HepG2 (cell line): ENCODE measurements around the gene FBXO24. TPM values are rescaled to one million over a fixed set of nuclear protein-coding genes. Genes with fewer than 3 reads are reported as not detected.
A peak's percentile ranks its signal among the peaks of the same experiment; 100 is the strongest.

ENCODE experiments used
- ATAD3A ChIP-seq: sonication (generic); formaldehyde crosslinking; IDR thresholded peaks from 2 replicates; pipeline ENCODE4 v1.4.0; 2020; ENCODE audit warnings: missing genetic modification reagents
- CREBL2 ChIP-seq: sonication (generic); formaldehyde crosslinking; IDR thresholded peaks from 2 replicates; pipeline ENCODE4 v1.8.1; 2023; ENCODE audit warnings: missing genetic modification reagents, mild to moderate bottlenecking, borderline replicate concordance
- DNMT3B ChIP-seq: conservative IDR thresholded peaks from 2 replicates; pipeline ENCODE4 v1.6.1; 2016; ENCODE audit warnings: missing biosample characterization, control low read depth
- E2F2 ChIP-seq: sonication (generic); formaldehyde crosslinking; IDR thresholded peaks from 2 replicates; pipeline ENCODE4 v1.4.0; 2020; ENCODE audit warnings: missing genetic modification reagents, borderline replicate concordance
- EZH2 ChIP-seq: conservative IDR thresholded peaks from 2 replicates; pipeline ENCODE4 v1.6.1; 2012; ENCODE audit warnings: mild to moderate bottlenecking, low read depth, low read length, moderate library complexity
- FIP1L1 ChIP-seq: fragments of 200-400 bp; formaldehyde crosslinking; IDR thresholded peaks from 2 replicates; pipeline ENCODE4 v1.6.1; 2018; ENCODE audit warnings: low read depth, mild to moderate bottlenecking, low read length, moderate library complexity, borderline replicate concordance; ENCODE audit not compliant: insufficient read depth
- JDP2 ChIP-seq: sonication (generic); formaldehyde crosslinking; IDR thresholded peaks from 2 replicates; pipeline ENCODE4 v1.8.1; 2022; ENCODE audit warnings: missing genetic modification reagents, borderline replicate concordance
- KDM3A ChIP-seq: IDR thresholded peaks from 2 replicates; pipeline ENCODE4 v1.6.1; 2018; ENCODE audit warnings: low read depth, missing compliant biosample characterization
- MAZ ChIP-seq, 2 experiments: sonication (generic) in 1 of 2; formaldehyde crosslinking in 1 of 2; IDR thresholded peaks; 2 replicates each; pipeline versions ENCODE4 v1.5.0 to v1.6.1; 2012 to 2020; ENCODE audit warnings: low read depth in 2 of 2, mild to moderate bottlenecking in 2 of 2, borderline replicate concordance in 1 of 2, improper control_type of control experiment in 1 of 2, low read length in 1 of 2, missing genetic modification reagents in 1 of 2, moderate library complexity in 1 of 2
- MIER2 ChIP-seq: IDR thresholded peaks from 2 replicates; pipeline ENCODE4 v1.6.1; 2016; ENCODE audit warnings: missing biosample characterization, missing genetic modification reagents
- PHF20 ChIP-seq: sonication (generic); formaldehyde crosslinking; IDR thresholded peaks from 2 replicates; pipeline ENCODE4 v1.5.0; 2020; ENCODE audit warnings: mild to moderate bottlenecking, missing genetic modification reagents
- PTBP1 ChIP-seq: fragments of 200-400 bp; formaldehyde crosslinking; IDR thresholded peaks from 2 replicates; pipeline ENCODE4 v1.6.1; 2018; ENCODE audit warnings: low read length, low read depth; ENCODE audit not compliant: poor library complexity, severe bottlenecking
- REL ChIP-seq: sonication (generic); formaldehyde crosslinking; conservative IDR thresholded peaks from 2 replicates; pipeline ENCODE4 v1.8.0; 2022; ENCODE audit warnings: mild to moderate bottlenecking, missing genetic modification reagents, moderate library complexity
- RFX3 ChIP-seq: IDR thresholded peaks from 2 replicates; pipeline ENCODE4 v1.6.1; 2016; ENCODE audit warnings: missing biosample characterization, missing genetic modification reagents
- RNF2 ChIP-seq: fragments of 450-650 bp; conservative IDR thresholded peaks from 2 replicates; pipeline ENCODE4 v1.6.1; 2016; ENCODE audit warnings: low read depth
- RORA ChIP-seq: sonication (generic); formaldehyde crosslinking; IDR thresholded peaks from 2 replicates; pipeline ENCODE4 v1.5.0; 2020; ENCODE audit warnings: mild to moderate bottlenecking, missing genetic modification reagents, moderate library complexity
- SMAD1 ChIP-seq: sonication (generic); formaldehyde crosslinking; IDR thresholded peaks from 2 replicates; pipeline ENCODE4 v1.4.0; 2020; ENCODE audit warnings: missing genetic modification reagents, low read depth, mild to moderate bottlenecking, borderline replicate concordance
- ZBTB10 ChIP-seq: sonication (generic); formaldehyde crosslinking; IDR thresholded peaks from 2 replicates; pipeline ENCODE4 v1.4.0; 2020; ENCODE audit warnings: missing genetic modification reagents, borderline replicate concordance
- ZFP82 ChIP-seq: sonication (generic); formaldehyde crosslinking; IDR thresholded peaks from 2 replicates; pipeline ENCODE4 v1.5.1; 2020; ENCODE audit warnings: mild to moderate bottlenecking, missing genetic modification reagents, borderline replicate concordance
- ZNF296 ChIP-seq: sonication (generic); formaldehyde crosslinking; conservative IDR thresholded peaks from 2 replicates; pipeline ENCODE4 v1.5.0; 2020; ENCODE audit warnings: mild to moderate bottlenecking, missing genetic modification reagents
- ZNF547 ChIP-seq: sonication (generic); formaldehyde crosslinking; IDR thresholded peaks from 2 replicates; pipeline ENCODE4 v1.5.1; 2020; ENCODE audit warnings: mild to moderate bottlenecking, missing genetic modification reagents
- ZNF7 ChIP-seq: IDR thresholded peaks from 2 replicates; pipeline ENCODE4 v1.6.1; 2016; ENCODE audit warnings: missing biosample characterization, missing genetic modification reagents
- ZNF841 ChIP-seq: sonication (generic); formaldehyde crosslinking; IDR thresholded peaks from 2 replicates; pipeline ENCODE4 v1.8.1; 2023; ENCODE audit warnings: missing genetic modification reagents, borderline replicate concordance
- ZSCAN21 ChIP-seq: sonication (generic); formaldehyde crosslinking; IDR thresholded peaks from 2 replicates; pipeline ENCODE4 v1.8.0; 2022; ENCODE audit warnings: mild to moderate bottlenecking, missing genetic modification reagents, moderate library complexity, borderline replicate concordance
- polyA plus RNA-seq, 8 experiments: library from polyadenylated mRNA; depleted of rRNA in 3 of 8; stranded (reverse) in 7 of 8; unstranded in 1 of 8; fragments of >200 nt; fragmentation: Illumina TruSeq in 4 of 8; extraction: Trizol in 4 of 8; gene quantifications; 2 replicates each; pipeline versions ENCODE4 v1.2.1 to v1.2.3, GENCODE V29; 2011 to 2016; ENCODE audit warnings: low read depth in 4 of 8, missing spikeins in 1 of 8, mixed read lengths in 1 of 8; ENCODE audit not compliant: insufficient read depth in 1 of 8
- total RNA-seq, 5 experiments: library from RNA; depleted of rRNA; stranded (reverse); fragments of >200 nt; fragmentation: Illumina TruSeq; extraction: Trizol; gene quantifications; 2 replicates each; pipeline ENCODE4 v1.2.3, GENCODE V29; 2016; ENCODE audit warnings: low read depth in 1 of 5

The FBXO24 gene
- total and polyA plus RNA-seq, 2 of the 13 experiments (the other 11 are each of a cell fraction or from before 2014, with no cell fraction given), result 0.20 to 0.55 TPM

- TF ChIP-seq CREBL2 (CRISPR knock-in tag) (no peak), RNF2 (no peak), ZNF7 (CRISPR knock-in tag) (no peak), KDM3A (0 out of 2 replicates have a peak, but pooled peaks have one; percentile 23), DNMT3B (CRISPR knock-in tag) (no peak), ZFP82 (CRISPR knock-in tag) (no peak), MAZ (IDR thresholded peaks at IDR 0.05; ENCODE audit: borderline replicate concordance, low read depth, low read length) (no peak), MAZ (CRISPR knock-in tag; IDR thresholded peaks at IDR 0.05; ENCODE audit: low read depth) (no peak), ZBTB10 (CRISPR knock-in tag) (no peak; the same call in 1 of the 2 replicates), RFX3 (CRISPR knock-in tag) (no peak), REL (no peak), RORA (CRISPR knock-in tag) (no peak), MIER2 (0 out of 2 replicates have a peak, but pooled peaks have one; percentile 18), FIP1L1 (no peak), ATAD3A (CRISPR knock-in tag) (no peak), JDP2 (CRISPR knock-in tag) (no peak; the same call in 1 of the 2 replicates), ZNF547 (CRISPR knock-in tag) (0 out of 2 replicates have a peak, but pooled peaks have one; percentile 3), PHF20 (CRISPR knock-in tag) (no peak), ZSCAN21 (CRISPR knock-in tag) (no peak), PTBP1 (no peak), E2F2 (CRISPR knock-in tag) (no peak), ZNF296 (CRISPR knock-in tag) (no peak), EZH2 (no peak), SMAD1 (no peak), ZNF841 (CRISPR knock-in tag) (no peak)
Measured at GRCh38 chr7:100546129-100546925, 39.8 kb upstream of the FBXO24 start (continued).
